GM19238 (cell line): ENCODE measurements around the gene RPL39.
A peak's percentile ranks its signal among the peaks of the same experiment; 100 is the strongest.
"Not testable (repeated sequence)": the region's sequence is repeated elsewhere in the genome, so short reads cannot be mapped to it uniquely, and the experiment has no call there.

Experiments used
- DNase-seq: peaks from one replicate; pipeline ENCODE4 v3.0.0; 2011; ENCODE audit warnings: low spot score; ENCODE audit not compliant: insufficient read length

The RPL39 gene

DNA sequence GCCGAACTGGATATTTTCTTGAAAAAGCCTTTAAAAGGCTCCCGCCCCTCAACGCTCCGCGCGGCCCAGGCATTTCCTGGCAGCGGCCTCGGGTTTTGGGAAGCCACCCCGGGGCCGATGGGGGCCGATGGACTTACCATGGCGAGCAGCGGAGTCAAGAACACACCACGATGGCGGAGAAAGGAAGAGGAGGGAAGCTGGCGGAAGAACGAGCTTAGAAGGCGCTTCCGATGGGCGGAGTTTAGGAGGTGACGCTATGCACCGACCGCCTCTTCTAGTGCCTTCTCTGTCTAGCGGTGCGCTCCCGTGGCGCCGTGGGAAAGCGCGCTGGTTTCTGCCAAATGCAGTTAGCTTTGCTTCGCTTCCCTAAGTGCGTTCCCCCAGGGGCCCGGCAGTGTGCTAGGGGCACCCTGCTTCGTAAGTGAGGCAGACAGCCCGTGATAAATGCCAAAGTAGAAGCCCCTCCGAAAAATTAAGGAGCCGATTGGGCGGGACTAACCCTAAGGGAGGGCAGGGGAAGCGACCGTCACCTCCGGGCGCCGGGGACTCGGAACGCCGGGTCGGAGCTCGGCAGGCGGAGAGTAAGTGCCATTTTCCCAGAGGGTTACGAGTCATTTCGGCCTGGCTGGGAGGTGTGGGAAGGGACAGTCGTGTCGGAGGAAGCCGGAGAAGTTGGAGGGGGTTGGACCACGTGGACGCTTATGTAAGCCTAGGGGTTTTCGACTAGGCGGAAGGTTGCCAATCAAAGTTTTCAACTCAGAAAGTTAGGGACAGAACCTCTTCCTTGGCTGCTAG, at the start of gene RPL39:
Gene RPL39 (minus strand): TSS at position 194 of the 795 bp plus-strand sequence. CDS start 54 bp downstream, at position 140.
- DNase-seq = peak; percentile 49

DNA sequence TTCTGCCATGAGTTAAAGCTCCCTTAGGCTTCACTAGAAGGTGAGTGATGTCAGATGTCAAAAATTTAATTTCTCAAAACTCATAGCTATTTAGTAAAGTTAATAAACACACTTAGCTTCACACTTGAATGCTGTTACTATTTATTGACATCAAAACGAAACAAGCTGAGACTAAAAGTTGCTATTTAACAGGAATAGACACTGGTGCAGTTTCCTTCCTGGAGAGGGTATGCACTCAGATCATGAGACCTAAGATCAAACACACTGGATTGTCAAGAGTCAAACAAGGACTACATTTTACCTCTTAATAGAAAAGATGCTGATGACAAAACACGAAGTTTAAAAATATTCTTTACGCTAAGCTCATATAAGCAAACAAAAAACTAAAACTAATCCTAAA, 42.5 kb upstream of the RPL39 start:
- DNase-seq = no peak

DNA sequence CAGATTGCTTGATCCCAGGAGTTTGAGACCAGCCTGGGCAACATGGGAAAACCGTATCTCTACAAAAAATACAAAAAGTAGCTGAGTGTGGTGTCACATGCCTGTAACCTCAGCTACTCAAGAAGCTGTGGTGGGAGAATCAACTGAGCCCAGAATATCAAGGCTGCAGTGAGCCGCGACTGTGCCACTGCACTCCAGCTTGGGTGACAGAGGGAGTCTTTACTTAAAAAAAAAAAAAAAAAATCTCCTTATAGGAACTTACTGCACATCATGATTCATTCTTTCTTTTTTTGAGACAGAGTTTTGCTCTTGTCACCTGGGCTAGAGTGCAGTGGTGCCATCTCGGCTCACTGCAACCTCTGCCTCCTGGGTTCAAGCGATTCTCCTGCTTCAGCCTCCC, 37.0 kb upstream of the RPL39 start:
- no peak for DNase-seq

DNA sequence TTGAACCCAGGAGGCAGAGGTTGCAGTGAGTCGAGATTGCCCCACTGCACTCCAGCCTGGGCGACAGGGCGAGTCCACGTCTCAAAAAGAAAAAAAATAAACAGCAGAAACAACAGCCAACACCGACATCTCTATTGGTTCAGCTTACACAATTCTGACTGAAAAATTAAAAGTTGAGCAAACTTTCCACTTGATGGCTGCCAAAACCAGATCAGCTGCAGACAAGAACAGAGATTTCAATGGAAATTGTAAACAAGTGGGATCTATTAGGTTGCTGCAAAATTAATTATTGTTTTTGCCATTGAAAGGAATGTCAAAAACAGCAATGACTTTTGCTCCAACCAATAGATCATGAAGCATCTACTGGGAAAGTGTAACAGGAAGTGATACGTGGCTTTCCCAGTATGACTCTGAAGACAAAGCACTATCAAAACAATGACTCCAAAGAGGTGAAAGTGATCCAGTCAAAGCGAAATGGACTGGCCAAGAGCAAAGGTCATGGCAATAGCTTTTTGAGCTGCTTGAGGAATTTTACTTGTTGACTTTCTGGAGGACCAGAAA, 35.0 kb upstream of the RPL39 start:
- no peak for DNase-seq

DNA sequence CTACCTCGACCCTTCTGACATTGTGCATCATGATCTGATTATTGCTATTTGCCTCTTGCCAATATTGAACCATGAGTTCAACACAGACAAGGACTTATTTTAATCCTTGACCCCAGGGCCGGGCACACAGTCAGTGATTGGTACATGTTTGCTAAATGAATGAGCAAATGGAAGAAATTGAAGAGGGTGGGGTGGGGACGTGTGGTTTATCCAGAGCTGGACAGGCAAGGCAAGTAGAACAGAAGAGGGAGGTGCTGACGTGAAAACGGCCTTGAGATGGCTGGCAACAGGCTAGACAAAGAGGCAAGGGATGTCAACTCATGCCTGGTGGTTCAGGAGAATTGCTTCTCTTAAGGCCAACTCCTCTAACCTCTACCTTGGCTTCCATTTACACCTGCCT, 32.8 kb upstream of the RPL39 start:
- not testable (repeated sequence) for DNase-seq

DNA sequence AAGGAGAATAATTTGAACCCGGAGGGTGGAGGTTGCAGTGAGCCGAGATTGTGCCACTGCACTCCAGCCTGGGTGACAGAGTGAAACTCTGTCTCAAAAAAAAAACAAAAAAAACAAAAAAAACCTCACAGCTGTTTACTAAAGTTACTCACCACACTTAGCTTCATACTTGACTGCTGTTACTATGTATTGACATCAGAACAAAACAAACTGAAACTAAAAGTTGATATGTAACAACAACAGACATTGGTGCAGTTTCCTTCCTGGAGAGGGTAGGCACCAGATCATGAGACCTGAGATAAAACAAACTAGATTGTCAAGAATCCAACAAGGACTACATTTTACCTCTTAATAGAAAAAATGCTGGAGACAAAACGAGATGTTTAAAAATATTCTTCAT, 30.3 kb upstream of the RPL39 start:
- peak; percentile 29 for DNase-seq

DNA sequence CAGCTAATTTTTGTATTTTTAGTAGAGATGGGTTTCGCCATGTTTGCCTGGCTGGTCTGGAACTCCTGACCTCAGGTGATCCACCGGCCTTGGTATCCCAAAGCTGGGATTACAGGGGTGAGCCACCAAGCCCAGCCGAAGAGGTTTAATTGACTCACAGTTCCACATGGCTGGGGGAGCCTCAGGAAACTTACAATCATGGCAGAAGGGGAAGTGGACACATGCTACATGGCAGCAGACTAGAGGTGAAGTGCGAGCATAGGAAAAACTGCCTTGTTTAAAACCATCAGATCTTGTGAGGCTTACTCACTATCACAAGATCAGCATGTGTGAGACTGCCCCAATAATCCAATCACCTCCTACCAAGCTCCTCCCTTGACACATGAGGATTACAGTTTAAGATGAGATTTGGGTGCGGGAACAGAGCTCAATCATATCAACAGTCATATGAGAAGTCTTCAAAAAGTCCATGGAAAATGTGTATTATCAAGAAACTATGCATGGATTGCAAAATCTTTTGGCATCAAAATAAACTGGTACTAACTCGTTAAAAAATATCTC, 25.8 kb upstream of the RPL39 start:
- no peak for DNase-seq

DNA sequence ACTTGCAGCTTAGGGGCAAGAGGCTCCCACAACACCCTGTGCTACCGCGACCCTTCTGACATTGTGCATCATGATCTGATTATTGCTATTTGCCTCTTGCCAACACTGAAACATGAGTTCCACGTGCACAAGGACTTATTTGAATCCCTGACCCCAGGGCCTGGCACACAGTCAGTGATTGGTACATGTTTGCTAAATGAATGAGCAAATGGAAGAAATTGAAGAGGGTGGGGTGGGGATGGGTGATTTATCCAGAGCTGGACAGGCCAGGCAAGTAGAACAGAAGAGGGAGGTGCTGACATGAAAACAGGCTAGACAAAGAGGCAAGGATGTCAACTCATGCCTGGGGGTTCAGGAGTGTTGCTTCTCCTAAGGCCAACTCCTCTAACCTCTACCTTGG, 24.9 kb upstream of the RPL39 start:
- no peak for DNase-seq

DNA sequence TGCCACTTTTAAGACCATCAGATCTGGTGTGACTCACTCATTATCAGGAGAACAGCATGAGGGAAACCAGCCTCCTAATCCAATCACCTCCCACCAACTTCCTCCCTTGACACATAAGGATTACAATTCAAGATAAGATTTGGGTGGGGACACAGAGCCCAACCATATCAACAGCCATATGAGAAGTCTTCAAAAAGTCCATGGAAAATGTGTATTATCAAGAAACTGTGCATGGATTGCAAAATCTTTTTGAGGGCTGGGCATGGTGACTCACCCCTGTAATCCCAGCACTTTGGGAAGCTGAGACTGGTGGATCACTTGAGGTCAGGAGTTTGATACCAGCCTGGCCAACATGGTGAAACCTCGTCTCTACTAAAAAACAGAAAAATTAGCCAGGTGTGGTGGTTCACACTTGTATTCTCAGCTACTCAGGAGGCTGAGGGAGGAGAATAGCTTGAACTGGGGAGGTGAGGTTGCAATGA, 17.8 kb upstream of the RPL39 start:
- DNase-seq = no peak

DNA sequence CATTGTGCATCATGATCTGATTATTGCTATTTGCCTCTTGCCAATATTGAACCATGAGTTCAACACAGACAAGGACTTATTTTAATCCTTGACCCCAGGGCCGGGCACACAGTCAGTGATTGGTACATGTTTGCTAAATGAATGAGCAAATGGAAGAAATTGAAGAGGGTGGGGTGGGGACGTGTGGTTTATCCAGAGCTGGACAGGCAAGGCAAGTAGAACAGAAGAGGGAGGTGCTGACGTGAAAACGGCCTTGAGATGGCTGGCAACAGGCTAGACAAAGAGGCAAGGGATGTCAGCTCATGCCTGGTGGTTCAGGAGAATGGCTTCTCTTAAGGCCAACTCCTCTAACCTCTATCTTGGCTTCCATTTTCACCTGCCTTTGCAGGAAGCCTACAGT, 17.0 kb upstream of the RPL39 start:
- not testable (repeated sequence) for DNase-seq

DNA sequence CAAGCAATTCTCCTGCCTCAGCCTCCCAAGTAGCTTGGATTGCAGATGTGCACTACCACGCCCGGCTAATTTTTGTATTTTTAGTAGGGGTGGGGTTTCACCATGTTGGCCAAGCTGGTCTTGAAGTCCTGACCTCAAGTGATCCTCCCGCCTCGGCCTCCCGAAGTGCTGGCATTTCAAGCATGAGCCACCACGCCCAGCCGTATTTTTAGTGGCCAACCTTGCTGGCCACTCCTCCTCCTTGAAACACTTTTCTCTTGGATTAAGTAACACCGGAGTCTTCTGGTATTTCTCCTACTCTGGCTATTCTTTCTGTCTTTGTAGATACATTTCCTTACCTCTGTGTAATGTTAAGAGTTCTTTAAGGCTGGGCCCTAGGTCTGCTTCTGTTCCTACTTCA, 11.1 kb upstream of the RPL39 start:
- DNase-seq = no peak

DNA sequence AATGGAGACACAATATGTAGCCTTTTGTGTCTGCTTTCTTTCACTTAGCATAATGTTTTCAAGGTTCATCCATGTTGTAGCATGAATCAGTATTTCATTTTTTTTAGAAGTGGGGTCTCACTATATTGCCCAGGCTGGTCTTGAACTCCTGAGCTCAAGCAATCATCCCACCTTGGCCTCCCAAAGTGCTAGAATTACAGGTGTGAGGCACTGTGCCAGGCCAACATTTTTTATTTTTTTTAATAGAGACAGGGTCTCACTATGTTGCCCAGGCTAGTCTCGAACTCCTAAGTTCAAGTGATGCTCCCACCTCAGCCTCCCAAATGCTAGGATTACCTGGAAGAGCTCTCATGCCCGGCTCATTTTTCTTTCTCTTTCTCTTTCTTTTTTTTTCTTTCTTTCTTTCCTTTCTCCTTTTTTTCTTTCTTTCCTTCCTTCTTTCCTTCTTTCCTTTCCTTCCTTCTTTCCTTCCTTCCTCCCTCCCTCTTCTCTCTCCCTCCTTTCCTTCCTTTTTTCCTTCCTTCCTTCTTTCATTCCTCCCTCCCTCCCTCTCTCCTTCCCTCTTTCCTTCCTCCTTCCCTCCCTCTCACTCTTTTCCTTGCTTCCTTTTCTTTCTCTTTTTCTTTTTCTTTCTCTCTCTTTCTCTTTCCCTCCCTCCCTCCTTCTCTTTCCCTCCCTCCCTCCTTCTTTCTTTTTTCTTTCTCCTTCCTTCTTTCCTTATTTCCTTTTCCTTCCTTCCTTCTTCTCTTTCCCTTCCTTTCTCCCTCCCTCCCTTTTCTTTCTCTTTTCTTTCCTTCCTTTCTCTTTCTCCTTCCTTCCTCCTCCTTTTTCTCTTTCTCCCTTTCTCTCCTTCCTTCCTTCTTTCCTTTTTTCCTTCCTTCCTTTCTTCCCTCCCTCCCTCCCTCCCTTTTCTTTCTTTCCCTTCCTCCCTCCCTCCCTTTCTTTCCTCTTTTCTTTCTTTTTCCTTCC, 10.1 kb upstream of the RPL39 start:
- no peak for DNase-seq

DNA sequence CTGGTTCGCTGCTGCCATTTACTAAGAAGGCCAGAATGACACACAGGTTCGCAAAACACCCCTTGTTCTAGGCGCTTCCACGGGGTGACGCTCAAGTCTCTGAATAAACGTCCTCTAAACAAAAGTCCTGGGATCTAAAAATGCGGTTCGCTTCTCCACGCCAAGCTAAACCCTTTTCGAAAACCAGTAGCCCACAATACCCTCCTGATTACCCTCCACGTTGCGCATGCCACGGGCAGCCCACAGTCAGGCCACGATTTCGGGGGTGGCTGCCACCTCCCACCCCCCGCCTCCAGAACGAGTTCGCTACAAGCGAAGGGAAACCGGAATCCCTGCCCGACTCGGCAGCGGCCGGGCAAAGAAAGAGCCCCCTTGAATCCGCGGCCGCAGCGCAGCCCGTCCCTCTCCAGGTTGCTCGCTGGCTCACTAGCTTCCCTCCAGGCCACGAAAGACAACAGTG, 423 bp downstream of the RPL39 start:
- no peak for DNase-seq

DNA sequence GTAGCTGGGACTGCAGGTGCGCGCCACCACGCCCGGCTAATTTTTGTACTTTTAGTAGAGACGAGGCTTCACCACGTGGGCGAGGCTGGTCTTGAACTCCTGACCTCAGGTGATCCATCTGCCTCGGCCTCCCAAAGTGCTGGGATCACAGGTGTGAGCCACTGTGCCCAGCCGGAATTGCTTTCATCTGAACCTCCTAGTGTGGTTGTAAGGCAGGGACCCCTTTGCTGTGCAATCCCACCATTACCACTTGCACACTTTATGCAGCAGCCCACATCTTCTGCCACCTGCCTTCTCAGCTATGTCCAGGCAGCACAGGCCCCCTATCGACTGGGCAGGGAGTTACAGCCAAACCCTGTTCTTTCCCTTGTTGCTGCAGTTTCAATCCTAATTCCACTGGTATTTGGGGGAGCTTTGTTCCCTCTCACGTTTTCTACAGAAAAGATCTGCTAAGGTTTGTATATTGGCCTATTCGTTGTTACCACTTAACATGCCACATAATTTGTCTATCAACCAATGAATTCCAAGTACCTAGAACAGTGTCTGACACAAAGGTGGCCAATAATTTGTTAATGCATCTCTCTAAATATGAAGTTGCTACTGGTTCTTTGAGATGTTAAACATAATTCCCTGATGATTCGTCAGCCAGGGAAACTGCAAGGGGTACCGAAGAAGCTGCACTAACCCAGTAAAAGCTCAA, 6.5 kb downstream of the RPL39 start:
- DNase-seq = no peak

DNA sequence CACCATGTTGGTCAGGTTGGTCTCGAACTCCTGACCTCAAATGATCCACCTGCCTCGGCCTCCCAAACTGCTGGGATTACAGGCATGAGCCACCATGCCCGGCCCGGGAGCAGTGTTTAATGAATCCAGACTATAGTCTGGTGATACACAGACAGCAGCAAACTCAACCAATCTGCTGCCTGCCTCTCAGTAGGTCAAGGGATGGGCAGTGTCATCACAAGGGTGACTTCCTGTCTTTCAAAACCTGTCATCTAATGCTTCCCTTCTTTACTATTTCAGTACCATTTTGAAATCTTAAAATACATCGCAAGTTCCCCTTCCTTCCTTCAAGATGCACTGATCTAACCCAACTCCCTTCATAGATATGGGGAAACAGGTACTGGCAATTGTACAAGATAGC, 8.4 kb downstream of the RPL39 start:
- no peak for DNase-seq

DNA sequence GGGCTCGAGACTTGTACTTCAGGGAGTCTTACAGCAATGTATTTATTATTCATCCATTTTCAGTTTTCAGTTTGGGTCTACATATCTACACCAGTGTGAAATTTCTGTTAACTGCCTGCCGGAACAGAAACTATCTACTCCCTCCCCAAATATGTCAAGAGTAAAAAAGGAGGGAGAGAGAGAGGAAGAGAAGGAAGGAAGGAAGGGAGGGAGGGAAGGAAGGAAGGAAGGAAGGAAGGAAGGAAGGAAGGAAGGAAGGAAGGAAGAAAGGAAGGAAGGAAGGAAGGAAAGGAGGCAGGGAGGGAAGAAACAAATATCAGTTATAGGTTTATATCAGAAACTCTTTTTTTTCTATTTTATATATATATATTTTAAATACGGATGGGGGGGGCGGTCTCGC, 12.6 kb downstream of the RPL39 start:
- DNase-seq = no peak

DNA sequence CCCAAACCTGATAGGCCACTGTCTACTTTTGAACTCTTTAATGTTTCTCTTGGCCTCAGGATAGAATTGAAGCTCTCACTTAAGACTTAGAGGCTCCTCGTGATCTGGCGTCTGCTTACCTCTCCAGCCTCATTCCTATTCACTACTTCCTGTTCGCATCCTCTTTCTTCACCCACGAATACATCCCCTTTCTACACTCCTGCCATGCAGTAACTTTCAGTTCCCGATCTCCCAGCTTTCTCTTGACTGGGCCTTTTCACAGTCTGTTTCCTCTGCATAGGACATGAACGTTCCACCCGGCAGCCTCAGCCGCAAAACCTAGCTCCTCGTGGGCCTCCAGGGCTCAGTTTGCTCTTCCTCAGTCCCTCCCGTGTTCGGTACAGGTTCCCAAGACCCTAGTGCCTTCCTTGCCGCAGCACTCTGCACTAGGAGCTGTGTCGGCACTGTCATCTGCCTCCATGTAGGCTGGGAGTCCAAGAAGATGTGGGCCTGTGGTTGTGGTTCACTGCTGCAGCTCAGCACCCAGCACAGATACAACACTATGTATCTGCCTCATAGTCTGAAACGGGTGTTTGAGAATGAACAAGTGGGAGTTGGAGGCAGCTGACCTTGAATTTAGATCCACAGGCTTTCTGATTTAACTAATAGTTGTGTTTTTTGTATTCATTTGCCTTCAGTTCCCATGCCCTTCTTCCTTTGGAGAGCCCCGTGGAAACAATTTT, 15.8 kb downstream of the RPL39 start:
- no peak for DNase-seq

DNA sequence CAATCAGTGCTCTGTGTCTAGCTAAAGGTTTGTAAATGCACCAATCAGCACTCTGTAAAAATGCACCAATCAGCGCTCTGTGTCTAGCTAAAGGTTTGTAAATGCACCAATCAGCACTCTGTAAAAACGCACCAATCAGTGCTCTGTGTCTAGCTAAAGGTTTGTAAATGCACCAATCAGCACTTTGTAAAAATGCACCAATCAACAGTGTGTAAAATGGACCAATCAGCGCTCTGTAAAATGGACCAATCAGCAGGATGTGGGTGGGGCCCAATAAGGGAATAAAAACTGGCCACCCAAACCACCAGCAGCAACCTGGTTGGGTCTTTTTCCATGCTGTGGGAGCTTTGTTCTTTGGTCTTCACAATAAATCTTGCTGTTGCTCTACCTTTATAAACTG, 22.0 kb downstream of the RPL39 start:
- DNase-seq = not testable (repeated sequence)

DNA sequence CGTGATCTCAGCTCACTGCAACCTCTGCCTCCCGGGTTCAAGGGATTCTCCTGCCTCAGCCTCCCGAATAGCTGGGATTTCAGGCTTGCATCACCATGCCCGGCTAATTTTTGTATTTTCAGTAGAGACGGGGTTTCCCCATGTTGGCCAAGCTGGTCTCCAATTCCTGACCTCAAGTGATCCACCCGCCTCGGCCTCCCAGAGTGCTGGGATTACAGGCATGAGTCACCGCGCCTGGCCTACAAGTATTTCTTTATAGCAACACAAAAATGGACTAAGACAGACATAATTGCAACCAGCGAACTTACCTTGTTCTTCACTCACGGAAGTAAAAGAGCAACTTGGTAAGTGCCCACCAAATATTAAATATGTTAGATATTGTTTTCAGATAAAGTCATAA, 23.0 kb downstream of the RPL39 start:
- DNase-seq = not testable (repeated sequence)

DNA sequence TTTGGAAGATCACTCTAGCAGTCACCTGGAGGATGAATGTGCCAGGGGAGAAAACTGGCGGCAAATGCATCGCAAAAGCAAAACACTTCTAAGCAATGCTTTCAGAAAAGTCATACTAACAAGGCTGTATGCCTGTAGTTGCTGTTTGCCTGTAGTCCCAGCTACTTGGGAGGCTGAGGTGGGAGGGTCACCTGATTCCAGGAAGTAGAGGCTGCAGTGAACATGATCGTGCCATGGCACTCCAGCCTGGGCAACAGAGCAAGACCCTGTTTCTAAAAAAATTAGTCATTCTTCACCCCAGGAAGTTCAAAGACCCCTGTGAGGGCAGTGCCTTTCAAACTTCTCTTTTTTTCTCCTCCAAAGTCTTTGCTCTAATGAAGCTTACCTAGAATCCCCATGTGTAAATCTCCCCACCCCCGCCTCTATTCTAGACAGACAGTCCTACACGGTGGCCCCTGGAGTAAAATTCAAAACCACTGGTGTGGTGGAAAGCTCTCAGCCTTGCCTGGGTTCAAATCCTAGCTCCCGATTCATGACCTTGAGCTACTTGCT, 27.5 kb downstream of the RPL39 start:
- DNase-seq = no peak
